Heart left ventricle (tissue), 16 donors: Measurements from ENCODE around the gene DDX54. TPM values are rescaled to one million over a fixed set of nuclear protein-coding genes. Genes with fewer than 3 reads are reported as not detected.

ENCODE experiments used
- ATAC-seq, 4 donors: fragments of 200-7000 bp; cut with Tn5 transposase; one replicate each; pipeline ENCODE4 v1.9.1; 2020 to 2022; ENCODE audit warnings: moderate library complexity in 4 of 4, mild to moderate bottlenecking in 3 of 4, moderate number of reproducible peaks in 1 of 4
- DNase-seq, 5 donors: peaks; one replicate each; pipeline ENCODE4 v3.0.0-alpha.2; 2020
- H3K27ac ChIP-seq, 12 donors: fragments of 200-600 bp; sonication (generic) in 4 of 12; one replicate each; pipeline versions ENCODE4 v1.5.0 to v1.8.0; 2016 to 2022; ENCODE audit warnings: mild to moderate bottlenecking in 2 of 12
- H3K27me3 ChIP-seq, 9 donors: fragments of 200-600 bp; sonication (generic) in 2 of 9; one replicate each; pipeline versions ENCODE4 v1.5.1 to v1.8.0; 2016 to 2022; ENCODE audit warnings: mild to moderate bottlenecking in 3 of 9
- H3K36me3 ChIP-seq, 9 donors: fragments of 200-600 bp; sonication (generic) in 2 of 9; one replicate each; pipeline versions ENCODE4 v1.5.0 to v1.8.0; 2018 to 2022; ENCODE audit warnings: mild to moderate bottlenecking in 2 of 9
- H3K4me1 ChIP-seq, 12 donors: fragments of 200-600 bp; sonication (generic) in 4 of 12; one replicate each; pipeline versions ENCODE4 v1.5.0 to v1.8.0; 2016 to 2022; ENCODE audit warnings: mild to moderate bottlenecking in 3 of 12
- H3K4me3 ChIP-seq, 12 donors: fragments of 200-600 bp; sonication (generic) in 4 of 12; one replicate each; pipeline versions ENCODE4 v1.5.0 to v1.8.0; 2017 to 2022; ENCODE audit warnings: mild to moderate bottlenecking in 9 of 12, moderate library complexity in 4 of 12
- H3K9me3 ChIP-seq, 12 donors: fragments of 200-600 bp; sonication (generic) in 4 of 12; one replicate each; pipeline versions ENCODE4 v1.5.0 to v1.8.0; 2016 to 2022; ENCODE audit warnings: mild to moderate bottlenecking in 1 of 12
- CTCF ChIP-seq, 12 donors: fragments of 200-600 bp; sonication (generic) in 4 of 12; IDR thresholded peaks; one replicate each; pipeline versions ENCODE4 v1.5.0 to v1.8.0; 2018 to 2022; ENCODE audit warnings: antibody characterized with exemption in 12 of 12, mild to moderate bottlenecking in 5 of 12
- POLR2A ChIP-seq, 2 donors: fragments of 450-650 bp; IDR thresholded peaks; one replicate each; pipeline ENCODE4 v1.6.1; 2017; ENCODE audit warnings: antibody characterized with exemption in 2 of 2, mild to moderate bottlenecking in 2 of 2, moderate library complexity in 2 of 2
- WGBS, 4 donors: extraction: QIAGEN DNeasy Blood & Tissue Kit in 2 of 4; methylation state at CpG; one replicate each; pipeline versions ENCODE4 v1.1.5 to v1.1.7; 2013 to 2018; 5-methylcytosine and 5-hydroxymethylcytosine counted together
- intact Hi-C, 10 donors: fragments of 100-400 bp; cut with DNase I; formaldehyde crosslinking; loops; one replicate each; pipeline versions ENCODE4 v1.11.1 to v1.14.2; 2022
- polyA plus RNA-seq, 2 donors: library from polyadenylated mRNA; stranded (reverse); fragments of 200-250 nt; gene quantifications; one replicate each; pipeline ENCODE4 v1.2.3, GENCODE V29; 2013
- total RNA-seq, 9 donors: library from RNA; depleted of rRNA in 2 of 9; stranded (reverse); fragments of >200 nt in 2 of 9; fragmentation: NEBNext Ultra II Directional in 3 of 9; extraction: Animal tissue kit (Norgen Biotek cat#: 25700) in 3 of 9; gene quantifications; one replicate each; pipeline versions ENCODE4 v1.1.0 to v1.2.4, GENCODE V29; 2016 to 2023
- donor health status: ischemic (EF 13 %, LVEDD 7.1; RV severe dilation, severe dysfunction).
- donor health status: healthy with polysubstance abuse.
- donor health status: DM: no; HTN: yes; CAD: no.
- donor health status: DM: no; HTN: no; CAD: no.
- donor health status: ischemic (EF 25% LVEDD 6.9; RV normal size, moderate dysfunction).
- donor health status: ischemic (EF 25% LVEDD 5.7; RV mildly dilated, moderate dysfunction).
- donor health status: healthy.
- donor health status: DM: yes; HTN: yes; CAD: no.
- donor health status: ischemic (EF 35%, LVEDD 5.7; RV mildly dilated, moderate dysfunction).
- donor health status: nonischemic (EF 11% LVEDD 7.7; RV severe dilation, severe dysfunction).
- donor health status: DM: yes; HTN: yes; CAD: no.
- donor health status: PGD.
- donor health status: ischemic (EF 29% LVEDD 5.4; RV normal size, mild dysfunction).
- donor health status: nonischemic (EF 23%, LVEDD 6.1; RV moderate dilation, normal function).

The DDX54 gene
- total and polyA plus RNA-seq, 11 donors = 23.4 to 60.2 (median 38.2) TPM

- DNase-seq (no peak), ATAC-seq (no peak)
- peaks cover 0 to 73% (median 65%) of the 10 kb centered on the region in 9 donors for H3K36me3 ChIP-seq
- H3K4me3 ChIP-seq = no peak overlapping the region
- H3K9me3 ChIP-seq = peaks cover 0 to 9% (median 0%) of the 10 kb centered on the region in 12 donors
- no peak overlapping the region for H3K27ac ChIP-seq
- 93 to 98% (median 93%) methylated on average over 2 to 14 of the region's 14 CpGs for WGBS, 4 donors
- H3K4me1 ChIP-seq = peaks cover 0 to 10% (median 4%) of the 10 kb centered on the region in 12 donors
- TF ChIP-seq CTCF (IDR thresholded peaks at IDR 0.05) (no peak), POLR2A (IDR thresholded peaks at IDR 0.05) (no peak)
- intact Hi-C loops = no loop called here
- H3K27me3 ChIP-seq = no peaks in the 10 kb centered on the region
Observed at GRCh38 chr12:113179023-113179422, 6.3 kb downstream of the DDX54 start.

GRCh38 chr12:113174461-113175384 is 10.6 kb downstream of the DDX54 start:
- 36 to 61% (median 55%) methylated on average over 13 to 32 of the region's 32 CpGs for WGBS, 4 donors
- no peaks in the 10 kb centered on the region for H3K4me1 ChIP-seq
- ATAC-seq (peak; percentile 18 to 79 (median 76)), DNase-seq (peak; percentile 56 to 87 (median 70))
- H3K36me3 ChIP-seq = peaks cover 3 to 99% (median 96%) of the 10 kb centered on the region in 9 donors
- H3K27ac ChIP-seq = no peak overlapping the region
- intact Hi-C loops = loop anchor here in 9 of 10 donors (1.0 to 5.0 kb wide), 4 partner anchors 122 to 127 kb away; no protein-coding TSS in a partner anchor
- no peak overlapping the region for H3K4me3 ChIP-seq
- TF ChIP-seq CTCF (IDR thresholded peaks at IDR 0.05) (peak; percentile 96 to 100 (median 99)), POLR2A (IDR thresholded peaks at IDR 0.05) (no peak)
- no peaks in the 10 kb centered on the region for H3K27me3 ChIP-seq
- H3K9me3 ChIP-seq = peaks cover 0 to 9% (median 0%) of the 10 kb centered on the region in 12 donors

- ATAC-seq = no peak
- H3K36me3 ChIP-seq = peaks cover 3 to 99% (median 96%) of the 10 kb centered on the region in 9 donors
- intact Hi-C loops = loop anchor here in 3 of 10 donors (2.0 to 5.0 kb wide), 3 partner anchors 121 to 126 kb away; no protein-coding TSS in a partner anchor
Observed at GRCh38 chr12:113173081-113173698, 12.1 kb downstream of the DDX54 start.

More at GRCh38 chr12:113173081-113173698, 12.1 kb downstream of the DDX54 start:
- Histone ChIP-seq H3K9me3 (peaks cover 0 to 9% (median 0%) of the 10 kb centered on the region in 12 donors), H3K27ac (no peak overlapping the region), H3K27me3 (no peaks in the 10 kb centered on the region), H3K4me1 (no peaks in the 10 kb centered on the region), H3K4me3 (no peak overlapping the region)
- 91 to 95% (median 93%) methylated on average over 7 of the region's 7 CpGs for WGBS, 4 donors
- no peak for DNase-seq
- TF ChIP-seq CTCF (IDR thresholded peaks at IDR 0.05) = no peak
- TF ChIP-seq POLR2A (IDR thresholded peaks at IDR 0.05) = no peak
